DMS114 treated with DMSO at 0.1 percent for 48 hours (cell line): ENCODE measurements around the gene XRCC2.
"Not testable (repeated sequence)": the region's sequence is repeated elsewhere in the genome, so short reads cannot be mapped to it uniquely, and the experiment has no call there.

ENCODE experiments used
- DNase-seq: peaks from one replicate; lab custom pipeline; 2025; ENCODE audit not compliant: unreplicated experiment; lab: John Stamatoyannopoulos, UW

The XRCC2 gene

DNA sequence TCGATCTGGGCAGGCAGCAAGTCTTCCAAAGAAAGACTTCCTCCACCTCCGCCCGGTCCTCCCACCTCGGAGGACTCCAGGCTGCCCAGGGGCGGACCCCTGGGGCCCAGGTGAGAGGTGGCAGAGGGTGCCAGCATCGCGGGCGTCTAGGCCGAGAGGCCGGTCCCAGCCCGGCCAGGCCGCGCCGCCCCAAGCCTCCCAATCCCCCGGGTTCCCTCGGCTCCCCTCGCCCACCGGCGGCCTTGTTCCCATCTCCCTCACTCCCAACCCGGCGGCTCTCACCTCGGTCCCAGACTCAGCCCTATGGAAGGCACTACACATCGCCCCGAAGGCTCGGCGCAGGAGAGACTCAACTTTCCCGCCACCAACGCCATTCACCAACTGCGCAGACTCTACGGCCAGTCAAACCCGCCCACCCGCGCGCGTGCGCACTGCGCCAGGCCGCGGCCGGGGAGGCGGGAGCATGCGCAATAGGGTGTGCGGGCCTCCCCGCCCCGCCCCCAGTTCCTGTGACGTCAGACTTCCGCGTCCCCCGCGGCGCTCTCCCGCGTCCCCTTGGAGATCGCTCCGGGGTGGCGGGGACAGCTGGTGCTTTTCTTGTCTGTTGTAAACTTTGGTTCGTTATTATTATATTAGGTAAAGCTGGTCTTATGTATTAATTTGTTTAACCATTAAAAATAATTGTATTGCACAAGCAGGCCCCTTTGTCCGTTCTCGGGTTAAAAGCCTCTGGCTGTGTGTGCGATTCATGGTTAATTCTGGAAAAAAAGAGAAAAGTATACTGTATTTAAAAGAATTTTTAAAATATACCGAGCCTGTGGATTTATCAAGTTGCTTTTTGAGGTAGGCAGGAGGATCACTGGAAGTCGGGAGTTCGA is at the start of gene XRCC2:
XRCC2 (minus strand) TSS at position 383 of the 878 bp plus-strand sequence; CDS start at position 321, 62 bp downstream.
- peak; percentile 73 for DNase-seq

DNA sequence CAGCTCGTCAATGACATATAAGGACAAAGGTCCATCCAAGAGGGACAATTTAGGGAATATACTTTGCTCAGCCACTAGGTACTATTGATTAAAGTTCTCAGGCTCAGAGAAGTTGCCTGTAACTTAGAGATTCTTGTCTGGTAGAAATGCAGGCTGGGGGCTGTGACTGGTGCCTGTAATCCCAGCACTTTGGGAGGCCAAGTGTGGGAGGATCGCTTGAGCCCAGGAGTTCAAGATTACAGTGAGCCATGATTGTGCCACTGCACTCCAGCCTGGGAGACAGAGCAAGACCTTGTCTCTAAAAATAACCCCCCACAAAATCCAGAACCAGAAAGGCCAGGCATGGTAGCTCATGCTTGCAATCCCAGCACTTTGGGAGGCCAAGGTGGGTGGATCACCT is 47.4 kb upstream of the XRCC2 start:
- DNase-seq: no peak

DNA sequence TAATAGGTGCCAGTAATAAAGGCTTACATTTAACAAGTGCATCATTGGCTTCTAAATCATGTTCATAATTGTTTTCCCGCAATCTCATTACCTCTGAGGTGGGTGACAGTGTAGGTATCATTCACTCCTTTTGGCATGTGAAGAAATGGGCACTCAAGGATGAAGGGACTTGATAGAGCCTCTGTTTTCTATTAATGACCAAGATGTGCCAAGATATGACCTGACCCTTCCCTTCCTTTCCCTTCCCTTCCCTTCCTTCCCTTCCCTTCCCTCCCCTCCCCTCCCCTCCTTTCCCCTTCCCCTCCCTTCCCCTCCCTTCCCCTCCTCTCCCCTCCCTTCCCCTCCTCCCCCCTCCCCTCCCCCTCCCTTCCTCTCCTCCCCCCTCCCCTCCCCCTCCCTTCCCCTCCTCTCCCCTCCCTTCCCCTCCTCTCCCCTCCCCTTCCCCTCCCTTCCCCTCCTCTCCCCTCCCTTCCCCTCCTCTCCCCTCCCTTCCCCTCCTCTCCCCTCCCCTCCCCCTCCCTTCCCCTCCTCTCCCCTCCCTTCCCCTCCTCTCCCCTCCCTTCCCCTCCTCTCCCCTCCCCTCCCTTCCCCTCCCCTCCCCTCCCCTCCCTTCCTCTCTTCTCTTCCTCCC is 36.6 kb upstream of the XRCC2 start:
- not testable (repeated sequence) for DNase-seq

DNA sequence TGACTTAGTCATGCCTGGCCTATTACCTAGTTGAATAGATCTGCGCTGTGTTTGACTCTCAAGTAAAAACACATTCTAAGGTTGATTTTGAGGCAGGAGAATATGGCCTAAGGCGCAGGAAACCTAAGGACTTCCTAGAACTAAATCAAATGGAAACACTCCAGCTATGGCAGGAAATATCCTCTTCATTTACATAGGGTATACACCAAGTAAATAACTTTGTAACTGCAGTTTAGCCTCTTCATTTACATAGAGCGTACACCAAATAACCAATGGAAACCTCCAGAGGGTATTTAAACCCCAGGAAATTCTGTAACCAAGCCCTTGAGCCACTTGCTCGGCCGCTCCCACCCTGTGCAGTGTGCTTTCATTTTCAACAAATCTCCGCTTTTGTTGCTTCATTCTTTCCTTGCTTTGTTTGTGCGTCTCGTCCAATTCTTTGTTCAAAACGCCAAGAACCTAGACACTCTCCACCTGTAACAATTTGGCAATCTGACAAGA is 35.6 kb upstream of the XRCC2 start:
- no peak for DNase-seq

DNA sequence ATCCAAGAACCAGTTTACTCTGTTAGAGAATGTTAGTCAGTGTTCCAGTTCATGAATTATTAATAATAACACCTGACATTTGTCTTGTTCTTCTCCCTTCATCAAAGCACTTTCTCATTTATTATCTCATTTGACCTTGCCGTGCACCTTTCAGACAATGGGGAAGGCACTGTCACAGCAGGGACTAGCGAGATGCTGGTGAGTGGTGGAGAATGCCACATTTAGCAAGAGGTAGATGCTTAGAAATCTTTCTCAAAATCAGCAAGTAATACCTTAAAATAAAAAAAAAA is 34.2 kb upstream of the XRCC2 start:
- no peak for DNase-seq

DNA sequence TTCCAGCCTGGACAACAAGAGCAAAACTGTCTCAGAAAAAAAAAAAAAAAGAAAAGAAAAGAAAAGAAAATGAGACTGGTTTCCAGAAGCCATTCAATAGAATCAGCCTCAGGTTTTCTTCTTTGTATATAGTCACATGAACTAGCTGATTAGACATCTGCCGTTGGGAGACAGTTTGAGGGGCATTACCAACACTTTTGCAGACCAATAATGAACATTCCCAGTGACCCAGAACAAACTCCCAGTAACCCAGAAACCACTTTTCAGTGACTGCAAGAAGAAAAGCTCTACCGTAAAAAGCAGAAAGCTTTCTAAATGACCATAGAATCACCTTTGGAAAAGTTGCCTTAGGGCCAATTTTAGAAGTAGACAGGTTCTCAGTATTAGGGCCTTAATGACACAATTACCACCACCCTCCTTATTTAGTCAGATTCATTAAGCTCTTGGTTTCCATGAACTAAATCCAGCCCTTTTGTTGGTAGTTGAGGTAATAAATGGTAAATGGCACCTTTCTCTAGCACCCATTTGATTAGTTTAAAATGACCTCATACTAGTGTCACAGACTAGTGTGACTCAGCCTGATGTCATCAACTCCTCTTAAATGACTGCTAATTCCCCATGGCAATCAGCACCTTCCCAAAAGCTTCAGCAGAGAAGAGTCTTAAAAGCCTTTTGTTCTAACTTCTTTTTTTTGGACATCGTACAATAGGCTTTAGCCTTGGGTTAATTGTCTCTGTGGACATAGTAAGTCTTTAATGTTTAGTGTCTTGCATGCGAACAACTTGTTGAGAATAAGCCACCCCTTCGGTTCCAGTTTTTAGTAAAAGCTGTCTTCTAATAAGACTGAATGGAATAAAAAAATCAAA is 33.6 kb upstream of the XRCC2 start:
- DNase-seq: no peak

DNA sequence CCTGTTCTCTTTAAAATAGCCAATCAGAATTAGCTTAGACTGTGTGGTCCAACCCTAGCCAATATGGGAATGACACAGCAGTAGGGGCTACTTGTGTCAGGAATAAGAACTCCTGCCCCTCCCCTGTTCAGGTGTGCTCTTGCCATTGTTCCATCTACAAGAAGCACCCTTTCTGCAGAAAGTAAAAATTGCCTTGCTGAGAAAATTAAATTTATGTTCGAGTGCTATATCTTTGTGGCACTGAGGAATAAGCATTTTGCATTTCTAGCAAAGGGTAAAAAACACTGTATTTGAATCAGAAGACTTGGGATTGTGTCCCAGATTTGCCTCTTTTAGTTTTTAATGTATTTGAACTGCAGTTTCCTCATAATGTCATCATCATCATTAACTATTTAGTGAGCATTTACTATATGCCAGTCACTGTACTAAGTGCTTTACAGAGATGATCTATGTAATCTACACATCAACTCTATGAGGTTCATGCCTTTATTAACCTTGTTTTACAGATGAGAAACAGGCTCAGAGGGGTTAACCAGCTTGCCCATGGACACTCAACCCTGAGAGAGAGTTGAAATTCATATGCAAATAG is 28.9 kb upstream of the XRCC2 start:
- no peak for DNase-seq

DNA sequence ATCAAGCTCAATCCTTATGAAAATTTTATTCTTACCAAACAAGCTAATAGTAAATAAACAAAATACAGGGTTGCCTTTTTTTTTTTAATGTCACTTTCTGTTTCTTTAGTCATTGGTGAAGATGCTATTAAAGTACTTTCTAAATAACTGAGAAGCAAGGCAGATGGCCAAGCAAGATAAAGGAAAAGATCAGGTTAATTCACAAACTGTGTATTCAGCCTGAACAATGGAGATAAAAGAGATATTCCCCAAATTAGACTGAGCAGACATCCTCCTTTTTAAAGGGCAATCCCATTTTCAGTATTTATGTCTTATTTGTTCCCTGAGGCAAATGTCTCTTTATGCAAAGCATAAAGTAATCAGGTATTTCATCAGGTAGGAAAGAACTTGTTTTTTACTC is 23.1 kb upstream of the XRCC2 start:
- no peak for DNase-seq

DNA sequence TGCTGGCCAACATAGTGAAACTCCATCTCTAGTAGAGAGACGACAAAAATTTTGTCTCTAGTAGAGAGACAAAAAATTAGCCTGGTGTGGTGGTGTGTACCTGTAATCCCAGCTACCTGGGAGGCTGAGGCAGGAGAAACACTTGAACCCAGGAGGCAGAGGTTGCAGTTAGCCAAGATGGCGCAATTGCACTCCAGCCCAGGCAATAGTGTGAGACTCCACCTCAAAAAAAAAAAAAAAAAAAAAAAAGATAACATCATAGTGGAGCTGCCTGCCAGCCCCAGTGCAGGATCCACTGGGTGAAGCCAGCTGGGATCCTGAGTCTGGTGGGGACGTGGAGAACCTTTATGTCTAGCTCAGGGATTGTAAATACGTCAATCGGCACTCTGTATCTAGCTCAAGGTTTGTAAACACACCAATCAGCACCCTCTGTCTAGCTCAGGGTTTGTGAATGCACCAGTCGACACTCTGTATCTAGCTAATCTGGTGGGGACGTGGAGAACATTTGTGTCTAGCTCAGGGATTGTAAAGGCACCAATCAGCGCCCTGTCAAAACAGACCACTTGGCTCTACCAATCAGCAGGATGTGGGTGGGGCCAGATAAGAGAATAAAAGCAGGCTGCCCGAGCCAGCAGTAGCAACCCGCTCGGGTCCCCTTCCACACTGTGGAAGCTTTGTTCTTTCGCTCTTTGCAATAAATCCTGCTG is 21.5 kb upstream of the XRCC2 start:
- DNase-seq: not testable (repeated sequence)

DNA sequence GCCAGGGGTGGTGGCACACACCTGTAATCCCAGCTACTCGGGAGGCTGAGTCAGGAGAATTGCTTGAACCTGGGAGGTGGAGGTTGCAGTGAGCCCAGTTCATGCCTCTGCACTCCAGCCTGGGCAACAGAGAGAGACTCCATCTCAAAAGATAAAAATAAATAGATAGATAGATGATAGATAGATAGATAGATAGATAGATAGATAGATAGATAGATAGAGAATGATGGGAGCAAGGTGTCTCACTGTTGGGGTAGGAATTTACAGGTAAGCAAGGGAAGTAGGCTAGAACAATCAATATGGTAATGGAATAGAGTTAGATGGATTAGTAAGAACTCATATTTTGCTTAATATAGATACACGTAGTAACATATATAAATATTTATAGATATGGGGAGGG is 16.3 kb upstream of the XRCC2 start:
- not testable (repeated sequence) for DNase-seq

DNA sequence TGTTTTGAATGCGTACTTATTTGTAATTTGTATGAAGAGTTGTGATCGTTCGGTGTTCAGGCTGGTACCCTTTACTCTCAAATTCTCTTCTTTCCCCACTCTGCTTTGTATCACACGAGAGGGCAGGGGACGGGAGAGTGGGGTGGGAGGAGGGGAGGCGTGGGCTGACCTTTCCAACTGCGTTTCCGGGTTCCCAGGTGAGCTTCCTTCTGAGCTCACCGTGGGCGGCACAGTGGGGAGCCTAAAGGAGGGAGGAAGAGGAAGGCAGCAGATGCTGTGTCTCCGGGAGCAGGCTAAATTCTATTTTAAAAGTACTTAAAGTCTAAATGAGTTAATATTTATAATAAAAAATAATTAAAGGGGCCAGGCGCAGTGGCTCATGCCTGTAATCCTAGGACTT is 7.4 kb upstream of the XRCC2 start:
- DNase-seq: no peak

DNA sequence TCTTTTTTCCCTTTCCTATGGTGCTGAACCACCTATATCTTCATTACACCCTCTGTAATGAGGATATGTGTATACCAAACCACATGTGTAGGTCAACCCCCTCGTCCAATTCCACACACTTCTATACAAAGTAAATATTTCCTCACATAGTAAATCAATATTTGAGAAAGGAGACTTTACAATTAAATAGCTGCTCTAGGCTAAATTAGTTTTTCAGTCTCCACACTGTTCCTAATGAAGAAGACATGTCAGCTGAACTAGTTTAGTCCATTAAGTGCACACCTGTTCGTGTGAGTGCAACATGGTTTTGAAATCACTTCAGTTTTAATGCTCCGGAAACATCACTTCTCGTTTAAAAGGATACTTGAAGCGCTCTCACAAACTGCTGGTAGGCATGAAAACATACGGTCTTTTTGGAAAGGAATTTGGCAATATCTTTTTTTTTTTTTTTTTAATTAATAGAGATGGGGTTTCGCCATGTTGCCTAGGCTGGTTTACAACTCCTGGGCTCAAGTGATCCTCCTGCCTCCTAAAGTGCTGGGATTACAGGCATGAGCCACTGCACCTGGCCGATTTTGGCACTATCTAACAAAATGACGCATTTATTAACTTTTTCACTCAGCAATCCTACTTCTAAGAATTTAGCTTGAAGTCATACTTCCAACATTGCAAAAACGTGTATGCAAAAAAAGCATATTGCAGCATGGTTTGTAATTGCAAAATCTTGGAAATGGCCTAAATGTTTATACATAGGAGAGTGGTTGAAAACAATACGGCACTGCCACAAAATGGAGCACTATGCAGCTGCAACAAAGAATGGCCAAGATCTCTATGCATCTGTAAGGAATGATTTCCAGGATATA is 2.1 kb upstream of the XRCC2 start:
- DNase-seq: no peak

DNA sequence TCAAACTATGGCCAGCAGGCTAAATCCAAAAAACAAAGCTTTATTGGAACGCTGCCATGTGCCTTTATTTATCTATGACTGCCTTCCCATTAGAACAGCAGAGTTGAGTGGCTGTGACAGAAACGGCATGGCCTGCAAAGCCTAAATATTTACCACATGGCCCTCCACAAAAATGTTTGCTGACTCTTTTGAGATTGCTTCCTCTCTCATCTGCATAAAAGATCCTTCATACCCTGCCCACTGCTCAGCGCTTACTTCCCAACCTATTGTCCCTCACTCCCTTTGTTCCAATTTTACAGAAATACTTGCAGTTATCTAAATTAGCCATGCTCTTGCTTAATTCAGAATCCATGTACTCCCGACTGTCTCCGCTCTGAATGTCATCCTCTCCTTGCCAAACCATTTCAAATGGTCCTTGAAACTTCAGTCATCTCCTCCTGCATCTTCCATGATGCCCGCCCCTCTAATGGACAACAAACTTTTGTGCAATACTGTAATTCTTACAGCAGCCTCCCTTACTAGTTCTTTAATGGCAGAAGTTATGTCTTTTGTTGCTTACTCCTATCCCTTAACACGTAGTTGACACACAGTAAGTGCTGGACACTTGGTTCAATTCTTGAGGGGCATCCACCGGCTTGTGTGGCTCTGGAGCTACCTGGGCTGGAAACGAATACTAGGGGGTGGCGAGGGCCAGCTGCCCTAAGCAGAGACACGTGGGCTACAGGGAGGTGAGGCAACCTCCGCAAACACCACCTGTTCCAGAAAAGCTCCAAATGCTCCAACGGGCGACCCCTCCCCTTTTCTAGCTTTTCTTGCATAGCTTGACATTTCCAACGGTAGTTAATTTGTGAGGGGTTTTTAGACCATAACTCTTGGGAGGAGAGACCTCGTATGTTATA is 832 bp downstream of the XRCC2 start:
- peak; percentile 33 for DNase-seq

DNA sequence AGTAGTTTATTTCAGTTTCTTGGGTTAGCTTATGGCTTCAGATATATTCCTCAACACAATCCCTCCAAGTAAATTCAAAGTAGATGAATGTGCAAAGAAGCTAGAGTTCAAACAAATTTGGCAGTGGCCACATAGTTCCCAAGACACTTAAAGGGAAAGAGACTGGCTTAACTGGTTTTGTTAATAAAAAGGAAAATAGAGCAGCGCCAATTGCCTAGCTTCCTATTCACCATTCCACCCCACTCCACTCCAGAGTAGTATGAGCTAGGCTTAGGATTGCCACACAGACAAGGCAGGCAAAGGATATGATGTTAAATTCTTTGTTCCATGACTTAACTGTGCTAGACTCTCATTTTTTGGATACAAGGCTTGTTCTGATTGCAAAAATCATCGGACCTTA is 2.0 kb downstream of the XRCC2 start:
- no peak for DNase-seq

DNA sequence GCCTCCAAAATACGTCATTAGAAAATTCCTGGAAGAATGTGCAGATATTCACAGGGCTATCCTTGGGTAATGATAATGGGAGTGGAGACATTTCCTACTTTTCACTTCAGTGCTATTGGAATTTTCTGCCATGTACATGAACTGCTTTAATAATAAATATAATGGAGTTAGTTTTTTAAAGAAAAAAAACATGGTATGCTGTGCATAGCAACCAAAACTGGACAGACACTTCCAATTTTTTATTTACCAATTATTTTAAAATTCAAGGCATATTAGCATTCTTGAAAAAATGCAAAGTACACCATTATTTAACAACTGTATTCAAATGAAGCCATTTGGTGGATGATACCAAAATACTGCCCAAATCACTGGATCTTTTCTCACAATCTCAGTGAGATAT is 3.3 kb downstream of the XRCC2 start:
- DNase-seq: no peak

DNA sequence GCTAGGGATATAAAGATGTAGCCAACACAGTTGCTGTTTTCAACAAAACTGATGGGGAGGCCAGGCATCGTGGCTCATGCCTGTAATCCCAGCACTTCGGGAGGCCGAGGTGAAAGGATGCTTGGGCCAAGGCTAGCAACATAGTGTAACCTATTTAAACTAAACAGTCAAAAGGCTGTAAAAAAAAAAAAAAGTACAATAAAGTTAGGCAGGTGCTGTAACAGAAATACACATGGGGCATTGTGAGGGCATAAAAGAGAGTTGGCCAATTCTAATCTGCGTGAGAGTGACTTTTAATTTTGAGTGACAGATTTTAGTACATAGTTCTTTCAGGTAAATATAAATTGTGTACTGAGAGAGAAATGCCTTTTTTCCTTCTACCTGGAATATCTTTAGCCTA is 6.2 kb downstream of the XRCC2 start:
- no peak for DNase-seq

DNA sequence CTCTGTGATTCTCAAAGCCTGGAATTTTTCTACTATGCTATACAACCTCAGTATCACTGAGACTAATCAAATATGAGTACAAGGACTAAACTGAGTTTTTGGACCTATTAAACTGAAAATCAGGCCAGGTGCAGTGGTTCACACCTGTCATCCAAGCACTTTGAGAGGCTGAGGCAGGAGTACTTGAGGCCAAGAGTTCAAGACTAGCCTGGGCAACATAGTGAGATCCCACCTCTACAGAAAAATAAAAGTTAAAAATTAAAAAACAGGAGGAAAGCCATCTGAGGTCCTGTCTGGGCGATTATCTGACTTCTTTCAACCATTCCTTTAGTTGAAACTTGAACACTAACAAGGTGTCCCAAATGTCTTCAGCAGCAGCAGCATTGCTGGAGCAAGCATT is 7.0 kb downstream of the XRCC2 start:
- no peak for DNase-seq

DNA sequence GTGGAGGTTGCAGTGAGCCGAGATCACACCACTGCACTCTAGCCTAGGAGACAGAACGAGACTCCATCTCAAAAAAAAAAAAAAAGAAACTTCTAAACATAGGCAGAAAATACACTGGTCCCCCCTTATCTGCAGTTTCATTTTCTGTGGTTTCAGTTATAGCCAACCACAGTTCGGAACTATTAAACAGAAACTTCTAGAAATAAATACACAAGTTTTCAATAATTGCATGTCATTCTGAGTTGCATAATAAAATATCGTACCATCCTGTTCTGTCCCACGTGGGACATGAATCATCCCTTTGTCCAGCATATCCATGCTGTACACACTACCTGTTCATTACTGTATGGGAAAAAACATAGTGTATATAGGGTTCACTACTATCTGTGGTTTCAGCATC is 8.0 kb downstream of the XRCC2 start:
- no peak for DNase-seq

DNA sequence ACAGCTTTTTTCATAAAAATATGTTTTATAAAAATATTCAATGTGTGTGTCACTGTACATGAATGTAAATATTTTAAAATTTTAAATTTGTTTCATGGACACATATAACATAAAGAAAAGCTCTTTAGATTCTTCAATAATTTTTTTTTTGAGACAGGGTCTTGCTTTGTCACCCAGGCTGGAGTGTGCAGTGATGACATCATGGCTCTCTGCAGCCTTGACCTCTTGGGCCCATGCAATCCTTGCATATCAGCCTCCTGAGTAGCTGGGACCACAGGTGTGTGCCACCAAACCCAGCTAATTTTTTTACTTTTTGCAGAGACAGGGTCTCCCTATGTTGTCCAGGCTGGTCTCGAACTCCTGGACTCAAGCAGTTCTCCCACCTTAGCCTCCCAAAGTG is 9.9 kb downstream of the XRCC2 start:
- DNase-seq: no peak
